Ectodermal cell (in vitro differentiated cells): Measurements from ENCODE around the gene ADORA3.

ENCODE experiments used
- H3K27ac ChIP-seq: 2 replicates; pipeline ENCODE4 v1.7.0; 2013; ENCODE audit warnings: mild to moderate bottlenecking, low read depth, low read length; ENCODE audit not compliant: insufficient read depth, poor library complexity, severe bottlenecking
- H3K27me3 ChIP-seq: 2 replicates; pipeline ENCODE4 v1.7.0; 2013; ENCODE audit warnings: mild to moderate bottlenecking, low read length; ENCODE audit not compliant: insufficient read depth, control insufficient read depth, poor library complexity, severe bottlenecking
- H3K36me3 ChIP-seq: one replicate; pipeline ENCODE4 v1.7.0; 2013; ENCODE audit warnings: low read length; ENCODE audit not compliant: control insufficient read depth, insufficient read depth
- H3K4me1 ChIP-seq: one replicate; pipeline ENCODE4 v1.7.0; 2013; ENCODE audit warnings: low read length; ENCODE audit not compliant: control insufficient read depth, insufficient read depth
- H3K4me3 ChIP-seq: 2 replicates; pipeline ENCODE4 v1.7.0; 2013; ENCODE audit warnings: low read depth, low read length, control low read depth; ENCODE audit not compliant: insufficient read depth
- H3K9me3 ChIP-seq: 2 replicates; pipeline ENCODE4 v1.7.0; 2013; ENCODE audit warnings: mild to moderate bottlenecking, low read length, moderate library complexity; ENCODE audit not compliant: control insufficient read depth
- WGBS, 2 experiments: methylation state at CpG; one replicate each; pipeline ENCODE4 v1.1.7; 2013; ENCODE audit warnings: missing lambda C conversion rate in 2 of 2; 5-methylcytosine and 5-hydroxymethylcytosine counted together

The ADORA3 gene

DNA sequence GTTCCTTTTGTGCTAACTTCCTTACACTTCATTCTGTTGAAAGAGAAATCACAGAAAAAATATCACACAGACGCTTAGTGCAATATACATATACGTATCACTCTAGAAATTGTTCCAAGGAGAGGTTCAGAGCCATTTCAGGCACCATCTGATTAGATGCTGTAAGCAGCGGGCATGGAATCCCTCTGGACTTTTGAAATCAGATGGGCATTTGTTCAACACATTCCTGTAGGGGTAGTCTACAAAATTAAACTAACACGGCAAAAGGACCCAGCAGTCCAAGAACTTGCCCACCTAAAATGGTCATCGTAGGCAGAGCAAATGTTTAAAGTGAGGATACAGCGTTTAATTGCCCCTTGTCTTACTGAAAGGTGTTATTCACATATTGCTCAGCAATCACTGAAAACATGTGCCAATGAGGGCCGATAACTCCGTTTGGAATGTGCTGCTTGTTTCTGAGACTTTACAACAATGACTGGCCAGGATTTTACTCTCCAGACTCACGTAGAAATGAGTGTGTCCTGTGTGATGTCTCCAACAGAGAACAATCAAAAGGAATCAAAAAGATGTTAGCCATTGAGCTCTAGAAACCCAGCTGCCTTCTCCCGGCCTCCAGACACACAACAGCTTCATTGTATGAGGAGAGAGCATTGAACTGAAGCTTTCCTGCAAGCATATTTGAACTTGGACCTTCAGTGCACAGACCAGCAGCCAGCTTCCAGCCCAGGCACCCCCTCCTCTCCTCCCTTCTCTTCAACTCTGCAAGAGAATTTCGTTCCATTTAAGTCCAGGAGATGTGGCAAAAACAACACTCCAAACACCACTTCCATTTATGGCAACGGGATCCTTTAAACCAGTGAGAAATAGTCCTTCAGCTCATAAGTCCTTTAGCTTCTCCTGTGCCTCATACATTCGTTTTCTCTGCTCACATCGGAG is 32.1 kb upstream of the ADORA3 start:
- no peak overlapping the region for H3K27ac ChIP-seq
- 87 to 88% methylated on average over 12 to 14 of the region's 14 CpGs for WGBS, 2 experiments
- no peak overlapping the region for H3K4me3 ChIP-seq

GRCh38 chr1:111520053-111520452 is 16.6 kb upstream of the ADORA3 start:
- WGBS, 2 experiments: 95 to 99% methylated on average over 3 of the region's 3 CpGs
- Histone ChIP-seq H3K4me3 (no peak overlapping the region), H3K27me3 (no peaks in the 10 kb centered on the region), H3K27ac (no peak overlapping the region), H3K4me1 (no peaks in the 10 kb centered on the region), H3K9me3 (no peaks in the 10 kb centered on the region), H3K36me3 (no peaks in the 10 kb centered on the region)

More for the DNA sequence above, 32.1 kb upstream of the ADORA3 start:
- H3K36me3 ChIP-seq: no peaks in the 10 kb centered on the region
- no peaks in the 10 kb centered on the region for H3K27me3 ChIP-seq
- no peaks in the 10 kb centered on the region for H3K9me3 ChIP-seq
- peaks cover 4% of the 10 kb centered on the region for H3K4me1 ChIP-seq

DNA sequence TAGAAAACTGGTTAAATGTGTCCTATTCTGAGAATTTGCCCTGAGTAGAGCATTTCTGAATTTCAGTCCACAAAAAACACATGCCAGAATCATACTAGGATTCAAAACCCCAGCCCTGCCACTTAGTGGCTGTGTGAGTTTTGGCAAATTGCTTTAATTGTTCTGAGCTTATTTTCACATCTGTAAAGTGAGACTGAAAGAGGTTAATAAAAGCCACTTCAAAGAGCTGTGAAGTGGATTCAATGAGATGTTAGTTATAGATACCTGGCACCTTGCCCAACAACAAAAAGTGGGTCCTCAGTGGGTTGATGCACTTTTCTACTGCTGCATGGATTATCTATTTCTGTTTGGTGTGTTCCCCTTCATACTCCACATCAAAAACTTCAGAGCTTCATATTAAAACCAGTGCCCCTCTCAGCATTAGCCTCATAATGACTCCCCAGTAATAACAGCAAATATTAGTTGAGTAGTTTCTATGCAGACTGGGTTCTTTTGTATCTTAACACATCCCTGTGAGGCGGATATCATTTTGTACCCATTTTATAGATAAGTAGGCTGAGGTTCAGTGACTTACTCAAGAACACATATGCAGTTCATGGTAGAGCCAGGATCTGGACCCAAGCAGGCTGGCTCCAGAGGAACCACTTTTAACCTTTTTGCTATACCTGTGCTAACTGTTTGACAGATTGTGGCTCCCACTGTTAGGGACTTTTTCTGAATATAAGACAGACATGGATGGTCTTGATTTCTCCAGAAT is 14.2 kb upstream of the ADORA3 start:
- Histone ChIP-seq H3K4me1 (no peaks in the 10 kb centered on the region), H3K9me3 (no peaks in the 10 kb centered on the region), H3K27me3 (no peaks in the 10 kb centered on the region), H3K36me3 (no peaks in the 10 kb centered on the region), H3K27ac (no peak overlapping the region), H3K4me3 (no peak overlapping the region)
- 85 to 96% methylated on average over 1 of the region's 1 CpG for WGBS, 2 experiments

- Histone ChIP-seq H3K36me3 (no peaks in the 10 kb centered on the region), H3K4me1 (no peaks in the 10 kb centered on the region), H3K27ac (no peak overlapping the region), H3K27me3 (no peaks in the 10 kb centered on the region), H3K4me3 (no peak overlapping the region), H3K9me3 (no peaks in the 10 kb centered on the region)
- 87 to 90% methylated on average over 13 of the region's 13 CpGs for WGBS, 2 experiments
Measured at GRCh38 chr1:111516005-111516535, 12.6 kb upstream of the ADORA3 start.

- Histone ChIP-seq H3K27ac (no peak overlapping the region), H3K4me3 (no peak overlapping the region), H3K36me3 (no peaks in the 10 kb centered on the region), H3K9me3 (no peaks in the 10 kb centered on the region), H3K4me1 (no peaks in the 10 kb centered on the region), H3K27me3 (no peaks in the 10 kb centered on the region)
- 94% methylated on average over 40 of the region's 40 CpGs for WGBS, 2 experiments
Measured at GRCh38 chr1:111515291-111516004, 12.0 kb upstream of the ADORA3 start.

DNA sequence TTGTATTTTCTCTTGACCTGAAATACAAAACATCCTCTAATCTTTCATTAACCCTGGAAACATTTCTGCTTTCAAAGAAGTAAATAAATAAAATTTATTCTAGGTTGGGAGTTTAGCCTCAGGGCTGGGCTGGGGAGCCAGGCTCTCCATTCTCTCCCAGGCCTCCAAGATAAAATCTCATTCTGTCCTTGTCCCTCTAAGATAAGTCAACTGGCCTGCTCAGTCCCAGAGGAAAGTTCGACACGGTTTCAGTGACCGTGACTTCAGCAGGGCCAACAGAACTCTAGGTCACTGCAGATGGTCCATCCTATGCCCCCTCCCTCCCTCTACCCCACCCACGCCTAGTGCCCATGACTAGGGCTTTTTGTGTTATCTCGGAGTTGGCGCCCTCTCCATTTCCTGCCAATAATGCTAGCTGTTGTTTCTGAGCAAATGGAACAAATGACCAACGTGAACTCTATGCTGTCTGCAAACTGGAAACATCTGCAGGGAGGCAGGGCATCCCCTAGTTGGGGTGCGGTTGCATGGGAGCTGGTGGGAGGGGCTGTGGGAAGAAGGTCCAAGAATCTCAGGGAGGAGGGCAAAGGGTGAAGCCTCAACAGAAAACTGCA is 10.1 kb upstream of the ADORA3 start:
- H3K36me3 ChIP-seq: no peaks in the 10 kb centered on the region
- no peak overlapping the region for H3K27ac ChIP-seq
- H3K4me3 ChIP-seq: no peak overlapping the region
- H3K4me1 ChIP-seq: no peaks in the 10 kb centered on the region
- H3K9me3 ChIP-seq: no peaks in the 10 kb centered on the region
- no peaks in the 10 kb centered on the region for H3K27me3 ChIP-seq
- WGBS, 2 experiments: 81 to 82% methylated on average over 8 of the region's 8 CpGs

DNA sequence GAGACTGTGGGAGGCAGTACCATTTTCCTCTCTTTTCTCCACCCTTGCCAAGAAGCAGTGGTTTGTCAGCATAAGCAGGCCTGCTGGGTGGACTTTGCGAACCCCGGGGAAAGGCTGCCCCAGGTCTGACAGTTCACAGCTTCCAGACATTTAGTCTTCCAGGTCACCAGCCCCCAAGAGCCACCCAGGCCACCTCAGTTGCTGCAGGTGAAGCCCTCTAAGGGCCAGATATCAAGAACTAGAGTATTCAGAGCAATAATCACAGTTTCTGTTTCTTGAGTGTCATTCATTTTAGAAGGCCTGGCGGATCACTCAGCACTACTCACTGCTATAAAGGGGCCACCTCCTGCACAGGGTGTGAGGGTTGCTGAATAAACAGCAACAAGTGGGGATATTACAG is 9.5 kb upstream of the ADORA3 start:
- Histone ChIP-seq H3K27me3 (no peaks in the 10 kb centered on the region), H3K9me3 (no peaks in the 10 kb centered on the region), H3K4me3 (no peak overlapping the region), H3K36me3 (no peaks in the 10 kb centered on the region), H3K27ac (no peak overlapping the region), H3K4me1 (no peaks in the 10 kb centered on the region)
- 93 to 95% methylated on average over 3 of the region's 3 CpGs for WGBS, 2 experiments

- Histone ChIP-seq H3K27me3 (no peaks in the 10 kb centered on the region), H3K27ac (no peak overlapping the region), H3K36me3 (no peaks in the 10 kb centered on the region), H3K9me3 (no peaks in the 10 kb centered on the region), H3K4me3 (no peak overlapping the region), H3K4me1 (peaks cover 3% of the 10 kb centered on the region)
- WGBS, 2 experiments: 89 to 93% methylated on average over 5 of the region's 5 CpGs
Measured at GRCh38 chr1:111512132-111512889, 8.9 kb upstream of the ADORA3 start.

- H3K27me3 ChIP-seq: no peaks in the 10 kb centered on the region
- H3K36me3 ChIP-seq: no peaks in the 10 kb centered on the region
- no peak overlapping the region for H3K4me3 ChIP-seq
- no peak overlapping the region for H3K27ac ChIP-seq
- 78 to 81% methylated on average over 3 of the region's 3 CpGs for WGBS, 2 experiments
- H3K9me3 ChIP-seq: no peaks in the 10 kb centered on the region
- H3K4me1 ChIP-seq: peaks cover 5% of the 10 kb centered on the region
Measured at GRCh38 chr1:111511370-111511769, 7.9 kb upstream of the ADORA3 start.
